HepG2 (cell line): ENCODE measurements around the gene P3H4. TPM values are rescaled to one million over a fixed set of nuclear protein-coding genes. Genes with fewer than 3 reads are reported as not detected.

Experiments
- ATAC-seq: fragments of 200-7000 bp; cut with Tn5 transposase; 3 replicates; pipeline ENCODE4 v1.9.1; 2020; ENCODE audit warnings: mild to moderate bottlenecking, moderate library complexity
- BruUV-seq: library from RNA; stranded (reverse); fragments of 400-500 nt; replicated peaks from 2 replicates; lab custom pipeline; 2021; lab: Mats Ljungman, UMichigan
- CTCF ChIA-PET: fragments of 300-600 bp; formaldehyde crosslinking; extraction: SDS; loops from one replicate; lab custom pipeline; 2021; ENCODE audit warnings: low total read pairs, inconsistent platforms, low intra/inter-chr PET ratio; lab: Yijun Ruan, JAX
- POLR2A ChIA-PET: fragments of 350-600 bp; sonication (Branson Sonifier 250); formaldehyde crosslinking; loops from one replicate; lab custom pipeline; 2020; ENCODE audit warnings: antibody characterized with exemption, inconsistent platforms; lab: Yijun Ruan, JAX
- DNase-seq: peaks from one replicate; pipeline ENCODE4 v3.0.0-alpha.2; 2015; ENCODE audit warnings: low spot score
- FAIRE-seq: peaks from 3 replicates; lab custom pipeline; 2011; peaks lifted over from hg19 to GRCh38; lab: Jason Lieb, UNC
- H2AFZ ChIP-seq: one replicate; pipeline ENCODE4 v1.6.1; 2011; ENCODE audit warnings: low read length, inconsistent platforms
- H3K27ac ChIP-seq: fragments of 300-600 bp; 3 replicates; pipeline ENCODE4 v1.8.0; 2011; ENCODE audit warnings: mixed run types, mild to moderate bottlenecking, mixed read lengths, low read length, inconsistent platforms; ENCODE audit not compliant: insufficient read depth; ENCODE audit errors: extremely low read length
- H3K27me3 ChIP-seq, 2 experiments: fragments of 200-600 bp in 1 of 2; 2 replicates in 1 of 2; 3 replicates in 1 of 2; pipeline versions ENCODE4 v1.6.0 to v1.8.0; 2011; ENCODE audit warnings: low read length in 2 of 2, mild to moderate bottlenecking in 2 of 2, moderate library complexity in 2 of 2, inconsistent platforms in 1 of 2; ENCODE audit not compliant: insufficient read depth in 2 of 2, control insufficient read depth in 1 of 2
- H3K36me3 ChIP-seq, 2 experiments: fragments of 200-600 bp in 1 of 2; replicated peaks in 1 of 2; 2 replicates in 1 of 2; 3 replicates in 1 of 2; pipeline versions ENCODE4 v1.5.1 to v1.8.0; 2011; ENCODE audit warnings: low read length in 2 of 2, inconsistent platforms in 1 of 2; ENCODE audit not compliant: insufficient read depth in 2 of 2, control insufficient read depth in 1 of 2
- H3K4me1 ChIP-seq: 2 replicates; pipeline ENCODE4 v1.5.1; 2012; ENCODE audit warnings: low read length, inconsistent platforms; ENCODE audit not compliant: insufficient read depth
- H3K4me2 ChIP-seq: 2 replicates; pipeline ENCODE4 v1.6.0; 2011; ENCODE audit warnings: low read depth, low read length, inconsistent platforms
- H3K4me3 ChIP-seq, 3 experiments: fragments of 200-600 bp in 1 of 3; sonication (generic), shearing (Covaris generic) in 1 of 3; replicated peaks in 1 of 3; 2 replicates each; pipeline ENCODE4 v1.5.1; 2011 to 2016; ENCODE audit warnings: low read length in 3 of 3, inconsistent platforms in 2 of 3, low read depth in 2 of 3, mild to moderate bottlenecking in 2 of 3, control low read depth in 1 of 3, mixed read lengths in 1 of 3; ENCODE audit not compliant: insufficient read depth in 1 of 3
- H3K79me2 ChIP-seq: one replicate; pipeline ENCODE4 v1.6.1; 2011; ENCODE audit warnings: low read length, inconsistent platforms; ENCODE audit not compliant: insufficient read depth
- H3K9ac ChIP-seq: 2 replicates; pipeline ENCODE4 v1.6.0; 2011; ENCODE audit warnings: mild to moderate bottlenecking, low read depth, low read length, inconsistent platforms; ENCODE audit not compliant: insufficient read depth
- H3K9me3 ChIP-seq: 2 replicates; pipeline ENCODE4 v1.5.1; 2012; ENCODE audit warnings: mild to moderate bottlenecking, low read length
- H4K20me1 ChIP-seq: 2 replicates; pipeline ENCODE4 v1.6.0; 2011; ENCODE audit warnings: inconsistent platforms, mild to moderate bottlenecking, low read length, moderate library complexity; ENCODE audit not compliant: insufficient read depth
- CAMTA2 ChIP-seq: sonication (generic); formaldehyde crosslinking; IDR thresholded peaks from 2 replicates; pipeline ENCODE4 v1.4.0; 2020; ENCODE audit warnings: mild to moderate bottlenecking, missing genetic modification reagents, borderline replicate concordance
- HDAC6 ChIP-seq: fragments of 200-600 bp; sonication (generic); IDR thresholded peaks from 2 replicates; pipeline ENCODE4 v1.7.0; 2017; ENCODE audit warnings: mild to moderate bottlenecking, antibody characterized with exemption, low read length, low read depth
- KDM2A ChIP-seq: sonication (generic); formaldehyde crosslinking; IDR thresholded peaks from 2 replicates; pipeline ENCODE4 v1.4.0; 2020; ENCODE audit warnings: low read depth, missing genetic modification reagents, borderline replicate concordance
- MBD4 ChIP-seq: IDR thresholded peaks from 2 replicates; pipeline ENCODE4 v1.6.1; 2012; ENCODE audit warnings: low read length, inconsistent platforms, borderline replicate concordance
- NFIC ChIP-seq: IDR thresholded peaks from 2 replicates; pipeline ENCODE4 v1.6.1; 2012; ENCODE audit warnings: mild to moderate bottlenecking, low read length, inconsistent platforms
- POLR2G ChIP-seq: fragments of 200-400 bp; formaldehyde crosslinking; IDR thresholded peaks from 2 replicates; pipeline ENCODE4 v1.6.1; 2018; ENCODE audit warnings: mild to moderate bottlenecking, low read depth, low read length, moderate library complexity
- RXRB ChIP-seq: IDR thresholded peaks from 2 replicates; pipeline ENCODE4 v1.6.1; 2016; ENCODE audit warnings: borderline replicate concordance, missing genetic modification reagents, missing compliant biosample characterization
- SMYD3 ChIP-seq: sonication (generic); formaldehyde crosslinking; IDR thresholded peaks from 2 replicates; pipeline ENCODE4 v1.8.1; 2023; ENCODE audit warnings: mild to moderate bottlenecking, missing genetic modification reagents
- SOX6 ChIP-seq, 2 experiments: fragments of 450-650 bp in 1 of 2; sonication (generic) in 1 of 2; formaldehyde crosslinking in 1 of 2; IDR thresholded peaks; 2 replicates each; pipeline versions ENCODE4 v1.4.0 to v1.6.1; 2017 to 2020; ENCODE audit warnings: antibody characterized with exemption in 1 of 2, mild to moderate bottlenecking in 1 of 2, missing genetic modification reagents in 1 of 2
- SSRP1 ChIP-seq: IDR thresholded peaks from 2 replicates; pipeline ENCODE4 v1.6.1; 2016; ENCODE audit warnings: control low read depth
- ZC3H13 ChIP-seq: sonication (generic); formaldehyde crosslinking; IDR thresholded peaks from 2 replicates; pipeline ENCODE4 v1.8.1; 2023; ENCODE audit warnings: mild to moderate bottlenecking, missing genetic modification reagents, moderate library complexity
- ZNF138 ChIP-seq: sonication (generic); formaldehyde crosslinking; IDR thresholded peaks from 2 replicates; pipeline ENCODE4 v1.5.0; 2020; ENCODE audit warnings: mild to moderate bottlenecking, low read depth, missing genetic modification reagents
- ZNF678 ChIP-seq: sonication (generic); formaldehyde crosslinking; IDR thresholded peaks from 2 replicates; pipeline ENCODE4 v1.4.0; 2020; ENCODE audit warnings: mild to moderate bottlenecking, missing genetic modification reagents
- WGBS: methylation state at CpG from one replicate; pipeline ENCODE4 v1.1.6; 2017; ENCODE audit warnings: low lambda C conversion rate; 5-methylcytosine and 5-hydroxymethylcytosine counted together
- in situ Hi-C: cut with HindIII; loops from 2 replicates; pipeline ENCODE4 v1.10.0; 2017; ENCODE audit warnings: low pct_unique_long_range_greater_than_20kb; ENCODE audit not compliant: extremely low pct_ligation_motif_present
- intact Hi-C: fragments of 100-400 bp; cut with micrococcal nuclease; formaldehyde crosslinking; loops from one replicate; pipeline ENCODE4 v1.10.0; 2022; ENCODE audit not compliant: unreplicated experiment
- polyA plus RNA-seq, 8 experiments: library from polyadenylated mRNA; depleted of rRNA in 3 of 8; stranded (reverse) in 7 of 8; unstranded in 1 of 8; fragments of >200 nt; fragmentation: Illumina TruSeq in 4 of 8; extraction: Trizol in 4 of 8; gene quantifications; 2 replicates each; pipeline versions ENCODE4 v1.2.1 to v1.2.3, GENCODE V29; 2011 to 2016; ENCODE audit warnings: low read depth in 4 of 8, missing spikeins in 1 of 8, mixed read lengths in 1 of 8; ENCODE audit not compliant: insufficient read depth in 1 of 8
- total RNA-seq, 5 experiments: library from RNA; depleted of rRNA; stranded (reverse); fragments of >200 nt; fragmentation: Illumina TruSeq; extraction: Trizol; gene quantifications; 2 replicates each; pipeline ENCODE4 v1.2.3, GENCODE V29; 2016; ENCODE audit warnings: low read depth in 1 of 5
- TF ChIP-seq, protein P1 (sequence below): sonication (generic); formaldehyde crosslinking; IDR thresholded peaks from 2 replicates; pipeline ENCODE4 v1.9.0; 2021; ENCODE audit warnings: missing genetic modification reagents, mild to moderate bottlenecking, borderline replicate concordance

P3H4 gene
- total and polyA plus RNA-seq, 2 of the 13 experiments (the other 11 are each of a cell fraction or from before 2014, with no cell fraction given) = 37.1 to 50.6 TPM

DNA sequence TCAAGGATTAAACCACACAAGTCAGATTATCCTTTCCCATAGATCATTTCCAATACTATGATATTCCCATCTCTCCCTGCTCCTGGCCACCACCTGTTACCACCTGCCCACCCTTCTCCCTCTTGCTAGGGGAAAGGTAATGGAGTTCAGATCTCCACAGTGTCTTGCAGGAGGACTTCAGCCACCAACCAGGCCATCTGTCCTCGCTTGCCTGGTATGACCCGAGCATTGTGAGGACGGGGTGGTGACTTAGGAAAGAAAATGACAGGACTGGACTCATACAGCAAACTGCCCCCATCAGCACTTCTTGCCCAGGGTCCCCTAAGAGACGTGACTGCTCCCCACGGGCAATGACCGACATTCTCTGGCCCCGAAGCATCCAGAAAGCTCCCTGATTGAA, 11.8 kb upstream of the P3H4 start (continued):
- TF ChIP-seq SOX6 (IDR thresholded peaks at IDR 0.05) = no peak
- TF ChIP-seq SOX6 (CRISPR knock-in tag; IDR thresholded peaks at IDR 0.05) = peak; percentile 1; the same call in 1 of the 2 replicates
- no peak for TF ChIP-seq HDAC6
- peak; percentile 6; the same call in 1 of the 2 replicates for TF ChIP-seq KDM2A (CRISPR knock-in tag)
- 0 out of 2 replicates have a peak, but pooled peaks have one; percentile 19 for TF ChIP-seq ZNF138
- TF ChIP-seq SMYD3 (CRISPR knock-in tag) = no peak

GRCh38 chr17:41823141-41823524, 11.4 kb upstream of the P3H4 start:
- no peak for DNase-seq
- TF ChIP-seq ZNF678 (CRISPR knock-in tag) = no peak
- TF ChIP-seq, protein P1, sequence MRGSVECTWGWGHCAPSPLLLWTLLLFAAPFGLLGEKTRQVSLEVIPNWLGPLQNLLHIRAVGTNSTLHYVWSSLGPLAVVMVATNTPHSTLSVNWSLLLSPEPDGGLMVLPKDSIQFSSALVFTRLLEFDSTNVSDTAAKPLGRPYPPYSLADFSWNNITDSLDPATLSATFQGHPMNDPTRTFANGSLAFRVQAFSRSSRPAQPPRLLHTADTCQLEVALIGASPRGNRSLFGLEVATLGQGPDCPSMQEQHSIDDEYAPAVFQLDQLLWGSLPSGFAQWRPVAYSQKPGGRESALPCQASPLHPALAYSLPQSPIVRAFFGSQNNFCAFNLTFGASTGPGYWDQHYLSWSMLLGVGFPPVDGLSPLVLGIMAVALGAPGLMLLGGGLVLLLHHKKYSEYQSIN = no peak
- TF ChIP-seq SSRP1 = 0 out of 2 replicates have a peak, but pooled peaks have one; percentile 45
- peak; percentile 28; the same call in 1 of the 2 replicates for TF ChIP-seq KDM2A (CRISPR knock-in tag)
- no peak for TF ChIP-seq SOX6 (IDR thresholded peaks at IDR 0.05)
- 0 out of 2 replicates have a peak, but pooled peaks have one; percentile 24 for TF ChIP-seq SOX6 (CRISPR knock-in tag; IDR thresholded peaks at IDR 0.05)
- TF ChIP-seq POLR2G = peak; percentile 64
- peak; percentile 42; the same call in 1 of the 2 replicates for TF ChIP-seq ZC3H13 (CRISPR knock-in tag)
- TF ChIP-seq RXRB (CRISPR knock-in tag) = 0 out of 2 replicates have a peak, but pooled peaks have one; percentile 17
- no peak for TF ChIP-seq MBD4
- no peak for TF ChIP-seq NFIC
- no peak for TF ChIP-seq CAMTA2
- POLR2A ChIA-PET = interaction anchor here (1.0 to 1.8 kb wide), 6 partner anchors 9 to 136 kb away, joined by 3 to 10 read pairs (median 6); partner anchors contain the start of genes FKBP10 and P3H4
- Histone ChIP-seq H3K9me3 (no peaks in the 10 kb centered on the region), H3K4me1 (peaks cover 37% of the 10 kb centered on the region), H4K20me1 (peaks cover 9% of the 10 kb centered on the region; the same call in 1 of the 2 replicates), H3K27me3 (no peaks in the 10 kb centered on the region), H3K4me2 (no peak overlapping the region), H3K27ac (no peak overlapping the region), H3K79me2 (no peaks in the 10 kb centered on the region), H3K36me3 (peaks cover 27 to 58% of the 10 kb centered on the region in 2 experiments), H3K9ac (no peak overlapping the region), H2AFZ (no peak overlapping the region), H3K4me3 (no peak overlapping the region)
- FAIRE-seq = no peak
- intact Hi-C loops (no loop called here), in situ Hi-C loops (no loop called here)
- 90% methylated on average over 1 of the region's 1 CpG for WGBS
- ATAC-seq = peak; percentile 24
- no TSS peak for BruUV-seq
- CTCF ChIA-PET = no interaction called here
